IPS-18a (cell line): ENCODE data around the gene TEX29.

Experiments used
- H3K27ac ChIP-seq: one replicate; pipeline ENCODE4 v1.5.1; 2013; ENCODE audit warnings: low read length
- H3K27me3 ChIP-seq: one replicate; pipeline ENCODE4 v1.6.1; 2013; ENCODE audit warnings: mild to moderate bottlenecking, low read length; ENCODE audit not compliant: control insufficient read depth, insufficient read depth
- H3K36me3 ChIP-seq: one replicate; pipeline ENCODE4 v1.6.1; 2013; ENCODE audit warnings: low read depth, low read length; ENCODE audit not compliant: control insufficient read depth
- H3K4me1 ChIP-seq: one replicate; pipeline ENCODE4 v1.6.1; 2013; ENCODE audit warnings: low read depth, low read length; ENCODE audit not compliant: control insufficient read depth
- H3K4me3 ChIP-seq: one replicate; pipeline ENCODE4 v1.5.1; 2013; ENCODE audit warnings: low read length
- H3K9ac ChIP-seq: one replicate; pipeline ENCODE4 v1.6.1; 2013; ENCODE audit warnings: mild to moderate bottlenecking, low read length, moderate library complexity
- H3K9me3 ChIP-seq: one replicate; pipeline ENCODE4 v1.6.1; 2013; ENCODE audit warnings: low read depth, low read length; ENCODE audit not compliant: control insufficient read depth

The TEX29 gene

DNA sequence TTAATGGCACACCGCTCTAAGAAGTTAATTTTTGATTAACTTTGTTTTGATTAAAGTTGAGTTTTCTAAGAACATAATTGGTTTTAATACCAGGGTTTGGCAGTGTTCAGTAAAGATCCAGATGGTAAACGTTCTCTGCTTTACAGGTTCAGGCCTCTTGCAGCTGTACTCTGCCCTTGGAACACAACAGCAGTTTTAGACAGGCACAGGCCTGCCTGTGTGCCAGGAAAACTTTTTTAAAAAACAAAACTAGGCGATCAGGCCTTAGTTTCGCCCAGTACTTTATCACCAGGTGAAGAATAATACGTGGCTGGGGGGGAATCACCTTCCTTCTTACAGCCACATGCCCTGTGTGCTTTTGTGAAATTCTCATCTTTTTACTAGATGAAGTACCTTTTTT is 38.0 kb upstream of the TEX29 start:
- Histone ChIP-seq H3K27ac (no peak overlapping the region), H3K9ac (no peak overlapping the region), H3K4me1 (no peaks in the 10 kb centered on the region), H3K27me3 (no peaks in the 10 kb centered on the region), H3K9me3 (no peaks in the 10 kb centered on the region), H3K36me3 (peaks cover 71% of the 10 kb centered on the region), H3K4me3 (no peak overlapping the region)

DNA sequence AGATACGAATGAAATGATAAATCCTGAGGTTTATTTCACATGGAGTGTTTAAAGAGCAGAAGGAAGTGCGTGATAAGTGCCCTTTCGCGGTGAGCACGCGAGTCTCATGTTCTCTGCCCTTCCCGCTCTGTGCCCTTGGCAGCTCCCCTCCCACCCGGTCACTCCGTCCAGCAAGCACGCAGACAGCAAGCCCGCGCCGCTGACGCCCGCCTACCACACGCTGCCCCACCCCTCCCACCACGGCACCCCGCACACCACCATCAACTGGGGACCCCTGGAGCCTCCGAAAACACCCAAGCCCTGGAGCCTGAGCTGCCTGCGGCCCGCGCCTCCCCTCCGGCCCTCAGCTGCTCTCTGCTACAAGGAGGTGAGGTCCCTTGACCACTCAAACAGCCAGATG is 37.4 kb upstream of the TEX29 start:
- Histone ChIP-seq H3K27ac (no peak overlapping the region), H3K4me1 (no peaks in the 10 kb centered on the region), H3K4me3 (no peak overlapping the region), H3K36me3 (peaks cover 70% of the 10 kb centered on the region), H3K27me3 (no peaks in the 10 kb centered on the region), H3K9me3 (no peaks in the 10 kb centered on the region), H3K9ac (no peak overlapping the region)

DNA sequence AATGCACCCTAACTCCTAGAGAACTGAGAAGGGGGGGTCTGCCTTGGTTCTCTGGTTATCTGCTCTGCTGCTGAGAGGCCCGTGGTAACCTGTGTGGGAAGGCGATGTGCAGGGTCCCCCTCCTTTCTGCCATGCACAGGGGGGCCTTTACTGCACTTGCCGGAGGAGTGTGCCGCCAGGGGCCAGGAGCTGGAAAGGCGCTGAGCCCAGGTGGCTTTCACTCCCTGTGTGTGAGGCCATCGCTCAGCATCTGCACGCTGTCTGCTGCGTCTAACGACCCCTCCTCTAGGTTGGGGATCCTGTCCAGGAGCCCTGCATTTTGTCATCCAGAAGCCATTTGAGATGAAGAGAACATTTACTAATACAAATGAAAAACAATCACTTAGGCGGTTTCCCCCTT is 37.0 kb upstream of the TEX29 start:
- Histone ChIP-seq H3K27ac (no peak overlapping the region), H3K9ac (no peak overlapping the region), H3K27me3 (no peaks in the 10 kb centered on the region), H3K4me1 (no peaks in the 10 kb centered on the region), H3K36me3 (peaks cover 69% of the 10 kb centered on the region), H3K4me3 (no peak overlapping the region), H3K9me3 (no peaks in the 10 kb centered on the region)

DNA sequence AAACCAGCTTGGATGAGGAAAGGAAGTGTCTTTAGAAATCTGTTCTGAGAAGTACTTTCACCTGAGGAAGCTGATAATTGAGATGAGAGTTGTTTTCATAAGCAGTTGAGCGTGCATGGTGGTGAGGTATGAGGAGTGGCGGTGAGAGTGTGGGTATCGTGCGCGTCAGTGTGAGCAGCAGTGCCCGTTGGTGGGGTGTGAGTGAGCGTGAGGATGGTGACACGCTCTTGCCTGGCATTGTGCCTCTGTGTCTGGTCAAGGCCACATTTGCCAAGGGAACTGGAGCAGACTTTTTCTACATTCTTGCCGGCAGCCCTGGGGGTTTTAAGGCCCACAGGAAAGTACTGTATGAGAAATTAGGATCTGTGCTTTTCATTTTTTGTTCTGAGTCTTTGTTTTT is 36.5 kb upstream of the TEX29 start:
- Histone ChIP-seq H3K27me3 (no peaks in the 10 kb centered on the region), H3K36me3 (peaks cover 66% of the 10 kb centered on the region), H3K9ac (no peak overlapping the region)

DNA sequence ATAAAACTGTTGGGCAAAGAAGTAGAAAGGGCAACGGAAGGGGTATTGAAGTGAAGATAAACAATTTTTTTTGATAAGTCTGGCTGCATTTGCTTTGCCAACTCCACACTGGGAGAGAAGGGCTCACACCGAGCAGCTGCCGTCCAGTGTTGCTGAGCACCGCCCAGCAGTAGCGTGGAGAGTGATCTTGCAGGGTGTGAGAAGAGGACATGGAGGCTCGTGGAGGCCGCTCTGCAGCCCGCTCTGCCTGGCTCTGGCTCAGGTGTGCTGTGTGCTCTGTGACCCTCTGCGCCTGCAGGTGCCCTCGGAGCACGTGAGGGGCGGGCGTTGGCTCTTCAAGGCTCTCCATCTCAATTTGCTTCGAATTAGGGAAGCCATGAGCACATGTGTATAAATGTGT is 35.9 kb upstream of the TEX29 start:
- H3K27ac ChIP-seq, result no peak overlapping the region
- no peaks in the 10 kb centered on the region for H3K9me3 ChIP-seq
- peaks cover 67% of the 10 kb centered on the region for H3K36me3 ChIP-seq
- no peaks in the 10 kb centered on the region for H3K4me1 ChIP-seq
- H3K4me3 ChIP-seq, result no peak overlapping the region
- no peaks in the 10 kb centered on the region for H3K27me3 ChIP-seq
- H3K9ac ChIP-seq, result no peak overlapping the region

More for the DNA sequence above, 36.5 kb upstream of the TEX29 start:
- no peak overlapping the region for H3K4me3 ChIP-seq
- H3K9me3 ChIP-seq, result no peaks in the 10 kb centered on the region
- H3K27ac ChIP-seq, result no peak overlapping the region
- no peaks in the 10 kb centered on the region for H3K4me1 ChIP-seq

DNA sequence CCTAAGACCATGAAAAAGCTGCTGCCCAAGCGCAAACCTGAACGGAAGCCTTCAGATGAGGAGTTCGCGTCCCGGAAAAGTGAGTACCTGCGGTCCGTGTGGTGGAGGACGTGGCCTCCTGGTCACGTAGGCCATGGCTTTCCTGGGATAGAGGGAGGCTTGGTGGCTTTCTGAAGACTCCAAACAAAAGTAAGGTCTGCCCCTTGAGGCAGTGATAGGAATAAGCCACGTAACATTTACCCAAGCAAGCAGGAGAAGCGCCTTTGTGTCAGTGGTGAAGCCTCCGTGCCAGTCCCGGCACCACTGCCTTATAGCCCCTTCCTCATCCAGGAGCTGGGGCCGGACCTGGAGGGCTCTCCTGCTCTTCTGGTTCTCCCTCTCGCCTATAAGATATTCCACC is 34.3 kb upstream of the TEX29 start:
- H3K27ac ChIP-seq, result no peak overlapping the region
- H3K4me1 ChIP-seq, result no peaks in the 10 kb centered on the region
- H3K4me3 ChIP-seq, result no peak overlapping the region
- H3K9me3 ChIP-seq, result no peaks in the 10 kb centered on the region
- peaks cover 70% of the 10 kb centered on the region for H3K36me3 ChIP-seq
- H3K9ac ChIP-seq, result no peak overlapping the region
- H3K27me3 ChIP-seq, result no peaks in the 10 kb centered on the region

DNA sequence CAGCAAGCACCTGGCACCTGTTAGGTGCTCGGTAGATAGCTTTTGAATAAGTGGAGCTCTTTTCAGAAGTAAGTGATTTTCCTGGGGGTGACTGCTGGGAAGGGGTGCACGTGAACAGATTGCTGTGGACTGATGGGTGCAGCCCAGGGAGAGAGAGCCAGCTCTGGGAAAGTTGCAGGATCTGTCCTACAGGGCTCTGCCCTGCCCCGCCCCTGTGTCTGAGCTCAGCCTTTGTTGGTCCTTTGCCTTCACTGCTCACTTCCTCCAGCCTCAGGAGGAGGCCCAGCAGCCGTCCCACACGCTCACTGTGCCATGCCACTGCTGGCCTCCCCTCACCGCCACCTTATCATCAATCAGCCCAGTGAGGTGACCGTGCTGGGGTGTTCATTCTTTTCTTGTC is 33.7 kb upstream of the TEX29 start:
- Histone ChIP-seq H3K27me3 (no peaks in the 10 kb centered on the region), H3K9me3 (no peaks in the 10 kb centered on the region), H3K9ac (no peak overlapping the region), H3K36me3 (peaks cover 65% of the 10 kb centered on the region), H3K27ac (no peak overlapping the region), H3K4me1 (no peaks in the 10 kb centered on the region), H3K4me3 (no peak overlapping the region)

DNA sequence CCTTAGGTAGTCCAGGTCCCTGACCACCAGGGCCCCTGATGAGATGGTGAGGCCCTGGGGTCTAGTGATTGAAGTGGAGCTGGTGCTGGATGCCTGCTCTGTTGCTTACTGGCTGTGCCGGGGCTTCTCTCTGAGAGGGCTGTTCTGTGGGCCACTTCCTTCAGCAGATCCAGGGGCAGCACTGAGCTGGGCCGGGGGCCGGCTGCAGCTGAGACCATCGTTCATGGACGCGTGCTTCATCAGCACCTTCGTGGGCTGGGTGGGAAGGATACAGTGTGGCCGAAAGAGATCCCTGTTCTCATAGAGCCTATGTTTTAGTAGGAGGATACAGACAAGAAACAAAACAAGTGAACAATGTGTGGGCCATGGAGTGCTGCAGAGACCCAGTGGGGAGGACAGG is 33.2 kb upstream of the TEX29 start:
- Histone ChIP-seq H3K27me3 (no peaks in the 10 kb centered on the region), H3K36me3 (peaks cover 63% of the 10 kb centered on the region), H3K9me3 (no peaks in the 10 kb centered on the region), H3K4me1 (no peaks in the 10 kb centered on the region), H3K9ac (no peak overlapping the region), H3K4me3 (no peak overlapping the region), H3K27ac (no peak overlapping the region)

DNA sequence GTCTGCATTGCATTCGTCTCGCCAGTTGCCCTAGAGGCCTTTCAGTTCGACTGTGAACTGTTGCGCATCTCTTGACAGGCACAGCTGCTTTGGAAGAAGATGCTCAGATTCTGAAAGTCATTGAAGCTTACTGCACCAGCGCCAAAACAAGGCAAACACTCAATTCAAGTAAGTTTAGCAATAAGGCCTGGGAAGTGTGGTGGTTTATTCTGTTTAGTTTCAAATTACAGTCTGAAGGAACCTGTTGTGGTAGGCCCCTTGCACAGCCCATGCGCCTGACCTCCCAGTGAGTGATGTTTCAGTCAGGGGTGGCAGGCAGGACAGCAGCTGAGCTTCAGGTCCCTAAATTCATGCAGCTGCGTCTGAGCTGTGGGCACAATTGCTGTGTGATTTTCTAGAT is 32.2 kb upstream of the TEX29 start:
- H3K27me3 ChIP-seq, result no peaks in the 10 kb centered on the region
- H3K36me3 ChIP-seq, result peaks cover 65% of the 10 kb centered on the region
- no peak overlapping the region for H3K4me3 ChIP-seq
- H3K9ac ChIP-seq, result no peak overlapping the region
- no peak overlapping the region for H3K27ac ChIP-seq
- H3K4me1 ChIP-seq, result no peaks in the 10 kb centered on the region
- H3K9me3 ChIP-seq, result no peaks in the 10 kb centered on the region

DNA sequence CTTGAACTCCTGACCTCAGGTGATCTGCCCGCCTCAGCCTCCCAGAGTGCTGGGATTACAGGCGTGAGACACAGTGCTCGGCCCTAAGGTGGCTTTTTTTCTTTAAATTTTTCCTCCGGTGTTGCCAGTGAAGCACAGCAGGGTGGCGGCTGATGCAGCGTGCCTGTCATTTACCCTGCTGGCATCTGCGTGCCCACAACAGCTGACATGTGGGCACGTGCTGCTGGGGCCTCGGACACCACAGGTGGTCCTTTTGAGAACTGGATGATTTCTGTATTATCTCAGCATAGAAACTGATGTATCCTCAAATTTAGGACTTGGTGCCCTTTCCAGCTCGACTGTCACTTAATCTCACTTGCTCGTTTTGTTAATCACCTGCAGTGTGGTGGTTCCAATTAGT is 31.2 kb upstream of the TEX29 start:
- no peak overlapping the region for H3K9ac ChIP-seq
- H3K9me3 ChIP-seq, result no peaks in the 10 kb centered on the region
- H3K36me3 ChIP-seq, result peaks cover 59% of the 10 kb centered on the region
- H3K27ac ChIP-seq, result no peak overlapping the region
- H3K4me3 ChIP-seq, result no peak overlapping the region
- no peaks in the 10 kb centered on the region for H3K4me1 ChIP-seq
- no peaks in the 10 kb centered on the region for H3K27me3 ChIP-seq

DNA sequence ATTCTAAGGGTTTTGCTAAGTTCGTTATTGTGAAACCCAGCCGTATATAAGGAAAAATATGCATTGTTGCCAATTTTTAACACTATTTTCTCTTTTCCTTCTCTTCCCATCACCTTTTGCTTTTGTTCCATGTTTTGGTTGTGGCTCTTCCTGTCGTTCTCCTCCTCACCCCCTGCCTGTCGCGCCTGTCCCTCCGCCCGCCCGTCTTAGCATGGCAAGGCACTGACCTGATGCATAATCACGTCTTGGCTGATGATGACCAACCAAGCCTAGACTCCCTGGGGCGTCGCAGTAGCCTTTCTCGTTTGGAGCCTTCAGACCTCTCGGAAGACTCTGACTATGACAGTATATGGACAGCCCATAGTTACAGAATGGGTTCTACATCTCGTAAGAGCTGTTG is 28.5 kb upstream of the TEX29 start:
- H3K27me3 ChIP-seq, result no peaks in the 10 kb centered on the region
- no peak overlapping the region for H3K9ac ChIP-seq
- no peak overlapping the region for H3K4me3 ChIP-seq
- no peaks in the 10 kb centered on the region for H3K9me3 ChIP-seq
- H3K36me3 ChIP-seq, result peaks cover 45% of the 10 kb centered on the region
- no peaks in the 10 kb centered on the region for H3K4me1 ChIP-seq
- no peak overlapping the region for H3K27ac ChIP-seq

DNA sequence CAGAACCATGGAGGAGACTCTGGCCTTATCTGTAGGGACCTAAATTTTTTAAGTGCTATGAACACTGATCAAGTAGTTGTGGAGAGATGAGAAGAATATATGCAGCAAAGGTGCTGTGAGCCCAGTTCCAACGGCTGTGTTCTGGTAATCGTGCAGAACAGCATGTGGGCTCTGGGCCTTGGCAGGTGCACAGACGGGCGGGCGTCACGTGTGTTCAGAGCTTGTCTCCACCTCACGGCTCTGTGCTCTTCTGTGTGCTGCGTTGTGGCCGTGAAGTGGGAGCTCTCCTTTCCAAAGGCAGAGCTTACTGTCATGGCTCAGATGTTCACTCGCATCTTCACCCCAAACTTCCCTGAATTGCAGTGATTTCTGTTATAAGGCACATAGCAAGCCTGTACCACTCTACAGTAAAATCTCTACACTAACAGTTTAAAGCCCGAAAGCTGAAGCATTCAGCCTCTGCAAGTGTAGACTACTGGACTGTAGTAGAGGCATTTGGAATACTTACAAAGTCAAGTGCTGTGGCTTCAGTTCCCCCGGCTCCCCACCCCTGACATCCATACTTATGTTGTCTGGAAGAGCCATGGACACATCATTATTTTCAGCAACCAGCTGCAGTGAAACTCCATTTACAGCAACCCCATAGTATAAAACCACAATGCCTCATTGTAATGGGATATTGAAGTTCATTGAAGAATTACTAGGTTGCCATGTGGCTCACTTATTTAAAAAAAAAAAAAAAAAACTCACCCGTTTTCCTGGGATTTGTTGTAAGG is 27.5 kb upstream of the TEX29 start:
- Histone ChIP-seq H3K36me3 (peaks cover 39% of the 10 kb centered on the region), H3K27me3 (no peaks in the 10 kb centered on the region), H3K9ac (no peak overlapping the region)

More for the DNA sequence above, 27.5 kb upstream of the TEX29 start:
- H3K27ac ChIP-seq, result no peak overlapping the region
- H3K4me3 ChIP-seq, result no peak overlapping the region
- no peaks in the 10 kb centered on the region for H3K4me1 ChIP-seq
- H3K9me3 ChIP-seq, result no peaks in the 10 kb centered on the region
